Panc1 (cell line): ENCODE data around the gene CCDC77. TPM values are rescaled to one million over a fixed set of nuclear protein-coding genes. Genes with fewer than 3 reads are reported as not detected.

Source experiments
- ATAC-seq: fragments of 200-7000 bp; cut with Tn5 transposase; 2 replicates; pipeline ENCODE4 v1.9.1; 2020; ENCODE audit warnings: mild to moderate bottlenecking, moderate library complexity
- BruUV-seq: library from RNA; stranded (reverse); fragments of 400-500 nt; replicated peaks from 2 replicates; lab custom pipeline; 2021; lab: Mats Ljungman, UMichigan
- CTCF ChIA-PET: fragments of 300-600 bp; sonication (Branson Sonifier 250); formaldehyde crosslinking; loops from one replicate; lab custom pipeline; 2022; ENCODE audit warnings: antibody characterized with exemption; lab: Charles Lee
- POLR2A ChIA-PET: fragments of 300-600 bp; sonication (Branson Sonifier 250); formaldehyde crosslinking; loops from one replicate; lab custom pipeline; 2022; ENCODE audit warnings: antibody characterized with exemption; lab: Charles Lee
- DNase-seq: peaks from one replicate; pipeline ENCODE4 v3.0.0-alpha.2; 2010; ENCODE audit warnings: low read depth, low spot score
- H3K27ac ChIP-seq: 2 replicates; pipeline ENCODE4 v1.5.1; 2011; ENCODE audit warnings: mild to moderate bottlenecking, low read length, inconsistent platforms
- H3K27me3 ChIP-seq: fragments of 200-500 bp; sonication (Bioruptor generic); 2 replicates; pipeline ENCODE4 v1.6.0; 2014; ENCODE audit warnings: low read length, inconsistent platforms; ENCODE audit not compliant: control insufficient read depth, insufficient read depth
- H3K36me3 ChIP-seq: fragments of 200-500 bp; sonication (Bioruptor generic); 2 replicates; pipeline ENCODE4 v1.5.1; 2014; ENCODE audit warnings: inconsistent platforms, mild to moderate bottlenecking, low read length, moderate library complexity; ENCODE audit not compliant: control insufficient read depth, insufficient read depth
- H3K4me1 ChIP-seq: 2 replicates; pipeline ENCODE4 v1.5.1; 2011; ENCODE audit warnings: inconsistent platforms, mild to moderate bottlenecking, low read length, moderate library complexity; ENCODE audit not compliant: control insufficient read depth, insufficient read depth
- H3K4me3 ChIP-seq, 2 experiments: 2 replicates each; pipeline ENCODE4 v1.5.1; 2011 to 2012; ENCODE audit warnings: low read depth in 2 of 2, low read length in 2 of 2, mild to moderate bottlenecking in 2 of 2, inconsistent platforms in 1 of 2, moderate library complexity in 1 of 2
- H3K9me3 ChIP-seq: fragments of 200-500 bp; sonication (Bioruptor generic); 2 replicates; pipeline ENCODE4 v1.5.1; 2014; ENCODE audit warnings: low read depth, mild to moderate bottlenecking, inconsistent platforms, low read length, moderate library complexity; ENCODE audit not compliant: control insufficient read depth, insufficient read depth
- CTCF ChIP-seq: fragments of 450-650 bp; IDR thresholded peaks from 2 replicates; pipeline ENCODE4 v1.5.1; 2017; ENCODE audit warnings: mild to moderate bottlenecking
- REST ChIP-seq, 2 experiments: IDR thresholded peaks; 2 replicates each; pipeline ENCODE4 v1.6.1; 2011 to 2012; ENCODE audit warnings: low read depth in 2 of 2, control low read depth in 1 of 2, low read length in 1 of 2, mild to moderate bottlenecking in 1 of 2, moderate library complexity in 1 of 2; ENCODE audit not compliant: insufficient read depth in 1 of 2
- SIN3A ChIP-seq: IDR thresholded peaks from 2 replicates; pipeline ENCODE4 v1.6.1; 2012; ENCODE audit warnings: low read depth, mild to moderate bottlenecking, low read length, moderate library complexity, borderline replicate concordance; ENCODE audit not compliant: insufficient read depth
- TCF7L2 ChIP-seq: IDR thresholded peaks from 2 replicates; pipeline ENCODE4 v1.6.1; 2011; ENCODE audit warnings: mild to moderate bottlenecking, low read depth, low read length, inconsistent platforms
- in situ Hi-C: cut with HindIII; loops from 2 replicates; pipeline ENCODE4 v1.10.0; 2016; ENCODE audit warnings: low sequenced_read_pairs, low pct_unique_long_range_greater_than_20kb
- intact Hi-C: fragments of 100-400 bp; cut with micrococcal nuclease; formaldehyde crosslinking; loops from one replicate; pipeline ENCODE4 v1.10.0; 2022; ENCODE audit not compliant: unreplicated experiment
- total RNA-seq: library from RNA; stranded (reverse); gene quantifications from one replicate; pipeline ENCODE4 v1.2.1, GENCODE V29; 2021; ENCODE audit not compliant: unreplicated experiment

The CCDC77 gene
- total RNA-seq, 1 experiment from 2014 or later = 9.8 TPM

GRCh38 chr12:450438-450837 is 49.0 kb downstream of the CCDC77 start:
- Histone ChIP-seq H3K4me3 (no peak overlapping the region), H3K9me3 (no peaks in the 10 kb centered on the region), H3K4me1 (no peaks in the 10 kb centered on the region), H3K36me3 (no peaks in the 10 kb centered on the region), H3K27me3 (no peaks in the 10 kb centered on the region; the same call in 1 of the 2 replicates), H3K27ac (no peak overlapping the region)
- DNase-seq = no peak
- TF ChIP-seq SIN3A (no peak), REST (IDR thresholded peaks at IDR 0.05; ENCODE audit: insufficient read depth in 1 of 2, low read depth in 2 of 2, low read length in 1 of 2) (no peak)
- ChIA-PET CTCF (interaction anchor here (0.5 kb wide), 1 partner anchor 9 kb away, joined by 4 read pairs; no protein-coding TSS in a partner anchor), POLR2A (no interaction called here)
- ATAC-seq = no peak
- intact Hi-C loops (loop anchor here (5.0 kb wide), 1 partner anchor 97 kb away; no protein-coding TSS in a partner anchor), in situ Hi-C loops (no loop called here)
- no TSS peak for BruUV-seq

GRCh38 chr12:452667-453210 is 51.3 kb downstream of the CCDC77 start:
- CTCF ChIA-PET = interaction anchor here (0.6 to 1.0 kb wide), 3 partner anchors 11 to 103 kb away, joined by 3 to 7 read pairs (median 6); no protein-coding TSS in a partner anchor
- in situ Hi-C loops = no loop called here

More at GRCh38 chr12:452667-453210, 51.3 kb downstream of the CCDC77 start:
- H3K27ac ChIP-seq = no peak overlapping the region
- DNase-seq = no peak
- peaks cover under 1% of the 10 kb centered on the region; the same call in 1 of the 2 replicates for H3K27me3 ChIP-seq
- intact Hi-C loops = loop anchor here (5.0 kb wide), 1 partner anchor 95 kb away; no protein-coding TSS in a partner anchor
- POLR2A ChIA-PET = no interaction called here
- TF ChIP-seq TCF7L2 (no peak), REST (IDR thresholded peaks at IDR 0.05; ENCODE audit: insufficient read depth in 1 of 2, low read depth in 2 of 2, low read length in 1 of 2) (no peak), CTCF (peak; percentile 33; the same call in 1 of the 2 replicates)
- no peak overlapping the region for H3K4me3 ChIP-seq
- BruUV-seq = no TSS peak
- no peaks in the 10 kb centered on the region for H3K9me3 ChIP-seq
- ATAC-seq = no peak
- no peaks in the 10 kb centered on the region for H3K36me3 ChIP-seq
- H3K4me1 ChIP-seq = no peaks in the 10 kb centered on the region
